ENCODE measurements around the gene LRRC4.

Gene LRRC4

GRCh38 chr7:128030654-128031611 is at the start of gene LRRC4:
TSS of gene LRRC4 (minus strand) at chr7:128031437. CDS start at chr7:128030640, 797 bp downstream.
- H3K27ac ChIP-seq, result no peak within 1 kb of the TSS
- no peak for DNase-seq (ENCODE audit: low read depth, low spot score)

GRCh38 chr7:128080169-128080568 is 48.9 kb upstream of the LRRC4 start:
- no peak for DNase-seq (ENCODE audit: low read depth, low spot score)
- H3K27ac ChIP-seq, result no peak overlapping the region

GRCh38 chr7:128078309-128078708 is 47.1 kb upstream of the LRRC4 start:
- H3K27ac ChIP-seq, result no peak overlapping the region
- no peak for DNase-seq (ENCODE audit: low read depth, low spot score)

- DNase-seq (ENCODE audit: low read depth, low spot score), result no peak
Measured at GRCh38 chr7:128076796-128077271, 45.6 kb upstream of the LRRC4 start.

GRCh38 chr7:128076196-128076795 is 45.1 kb upstream of the LRRC4 start:
- no peak overlapping the region for H3K27ac ChIP-seq
- DNase-seq (ENCODE audit: low read depth, low spot score), result no peak

More at GRCh38 chr7:128076796-128077271, 45.6 kb upstream of the LRRC4 start:
- H3K27ac ChIP-seq, result no peak overlapping the region

GRCh38 chr7:128075242-128076095 is 44.2 kb upstream of the LRRC4 start:
- no peak for DNase-seq (ENCODE audit: low read depth, low spot score)
- no peak overlapping the region for H3K27ac ChIP-seq

- DNase-seq (ENCODE audit: low read depth, low spot score), result no peak
- no peak overlapping the region for H3K27ac ChIP-seq
Measured at GRCh38 chr7:128074736-128075135, 43.5 kb upstream of the LRRC4 start.

- no peak overlapping the region for H3K27ac ChIP-seq
- no peak for DNase-seq (ENCODE audit: low read depth, low spot score)
Measured at GRCh38 chr7:128074336-128074735, 43.1 kb upstream of the LRRC4 start.

- no peak overlapping the region for H3K27ac ChIP-seq
- no peak for DNase-seq (ENCODE audit: low read depth, low spot score)
Measured at GRCh38 chr7:128073671-128074310, 42.6 kb upstream of the LRRC4 start.

- H3K27ac ChIP-seq, result no peak overlapping the region
- no peak for DNase-seq (ENCODE audit: low read depth, low spot score)
Measured at GRCh38 chr7:128071801-128072200, 40.6 kb upstream of the LRRC4 start.

- DNase-seq (ENCODE audit: low read depth, low spot score), result no peak
Measured at GRCh38 chr7:128071376-128071775, 40.1 kb upstream of the LRRC4 start.

GRCh38 chr7:128069373-128070364 is 38.4 kb upstream of the LRRC4 start:
- no peak for DNase-seq (ENCODE audit: low read depth, low spot score)

More at GRCh38 chr7:128071376-128071775, 40.1 kb upstream of the LRRC4 start:
- H3K27ac ChIP-seq, result no peak overlapping the region

GRCh38 chr7:128068785-128069184 is 37.5 kb upstream of the LRRC4 start:
- no peak for DNase-seq (ENCODE audit: low read depth, low spot score)
- no peak overlapping the region for H3K27ac ChIP-seq

More at GRCh38 chr7:128069373-128070364, 38.4 kb upstream of the LRRC4 start:
- no peak overlapping the region for H3K27ac ChIP-seq

GRCh38 chr7:128067983-128068382 is 36.7 kb upstream of the LRRC4 start:
- no peak for DNase-seq (ENCODE audit: low read depth, low spot score)
- no peak overlapping the region for H3K27ac ChIP-seq

- no peak overlapping the region for H3K27ac ChIP-seq
- DNase-seq (ENCODE audit: low read depth, low spot score), result no peak
Measured at GRCh38 chr7:128066858-128067257, 35.6 kb upstream of the LRRC4 start.

- no peak for DNase-seq (ENCODE audit: low read depth, low spot score)
- no peak overlapping the region for H3K27ac ChIP-seq
Measured at GRCh38 chr7:128066395-128066794, 35.2 kb upstream of the LRRC4 start.

- DNase-seq (ENCODE audit: low read depth, low spot score), result no peak
- no peak overlapping the region for H3K27ac ChIP-seq
Measured at GRCh38 chr7:128065872-128066271, 34.6 kb upstream of the LRRC4 start.

- no peak overlapping the region for H3K27ac ChIP-seq
- DNase-seq (ENCODE audit: low read depth, low spot score), result no peak
Measured at GRCh38 chr7:128063088-128063487, 31.9 kb upstream of the LRRC4 start.

- H3K27ac ChIP-seq, result no peak overlapping the region
- no peak for DNase-seq (ENCODE audit: low read depth, low spot score)
Measured at GRCh38 chr7:128060018-128060417, 28.8 kb upstream of the LRRC4 start.
